Measurements from ENCODE around the gene COG8. TPM values are rescaled to one million over a fixed set of nuclear protein-coding genes. Genes with fewer than 3 reads are reported as not detected.

COG8 gene
- total and polyA plus RNA-seq, 8 donors = 23.9 to 36.1 (median 32.9) TPM

GRCh38 chr16:69307091-69307490, 32.3 kb downstream of the COG8 start:
- Histone ChIP-seq H3K27ac (no peak overlapping the region), H3K9me3 (no peaks in the 10 kb centered on the region), H3K4me3 (no peak overlapping the region), H3K27me3 (no peaks in the 10 kb centered on the region), H3K4me1 (peaks cover 0 to 7% of the 10 kb centered on the region in 2 donors), H3K36me3 (no peaks in the 10 kb centered on the region)
- intact Hi-C loops (cut with DNase I) = no loop called here
- DNase-seq = no peak
- TF ChIP-seq, protein P1, sequence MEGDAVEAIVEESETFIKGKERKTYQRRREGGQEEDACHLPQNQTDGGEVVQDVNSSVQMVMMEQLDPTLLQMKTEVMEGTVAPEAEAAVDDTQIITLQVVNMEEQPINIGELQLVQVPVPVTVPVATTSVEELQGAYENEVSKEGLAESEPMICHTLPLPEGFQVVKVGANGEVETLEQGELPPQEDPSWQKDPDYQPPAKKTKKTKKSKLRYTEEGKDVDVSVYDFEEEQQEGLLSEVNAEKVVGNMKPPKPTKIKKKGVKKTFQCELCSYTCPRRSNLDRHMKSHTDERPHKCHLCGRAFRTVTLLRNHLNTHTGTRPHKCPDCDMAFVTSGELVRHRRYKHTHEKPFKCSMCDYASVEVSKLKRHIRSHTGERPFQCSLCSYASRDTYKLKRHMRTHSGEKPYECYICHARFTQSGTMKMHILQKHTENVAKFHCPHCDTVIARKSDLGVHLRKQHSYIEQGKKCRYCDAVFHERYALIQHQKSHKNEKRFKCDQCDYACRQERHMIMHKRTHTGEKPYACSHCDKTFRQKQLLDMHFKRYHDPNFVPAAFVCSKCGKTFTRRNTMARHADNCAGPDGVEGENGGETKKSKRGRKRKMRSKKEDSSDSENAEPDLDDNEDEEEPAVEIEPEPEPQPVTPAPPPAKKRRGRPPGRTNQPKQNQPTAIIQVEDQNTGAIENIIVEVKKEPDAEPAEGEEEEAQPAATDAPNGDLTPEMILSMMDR (IDR thresholded peaks at IDR 0.05) = no peak
- no peak for ATAC-seq

GRCh38 chr16:69306031-69306430, 33.3 kb downstream of the COG8 start:
- H3K9me3 ChIP-seq = no peaks in the 10 kb centered on the region
- H3K27ac ChIP-seq = no peak overlapping the region
- DNase-seq (no peak), ATAC-seq (no peak)
- no peaks in the 10 kb centered on the region for H3K27me3 ChIP-seq
- intact Hi-C loops (cut with DNase I) = no loop called here
- peaks cover 0 to 4% of the 10 kb centered on the region in 2 donors for H3K4me1 ChIP-seq
- no peak overlapping the region for H3K4me3 ChIP-seq
- peaks cover 0 to 2% of the 10 kb centered on the region in 2 donors for H3K36me3 ChIP-seq
- TF ChIP-seq, protein P1 (IDR thresholded peaks at IDR 0.05) = no peak

- TF ChIP-seq, protein P1 (IDR thresholded peaks at IDR 0.05) = no peak
- no peak overlapping the region for H3K4me3 ChIP-seq
- DNase-seq (no peak), ATAC-seq (no peak)
- H3K27me3 ChIP-seq = no peaks in the 10 kb centered on the region
- peaks cover 0 to 26% of the 10 kb centered on the region in 2 donors for H3K4me1 ChIP-seq
- H3K9me3 ChIP-seq = no peaks in the 10 kb centered on the region
- intact Hi-C loops (cut with DNase I) = no loop called here
- no peak overlapping the region for H3K27ac ChIP-seq
- peaks cover 0 to 17% of the 10 kb centered on the region in 2 donors for H3K36me3 ChIP-seq
Observed at GRCh38 chr16:69302301-69302700, 37.1 kb downstream of the COG8 start.

DNA sequence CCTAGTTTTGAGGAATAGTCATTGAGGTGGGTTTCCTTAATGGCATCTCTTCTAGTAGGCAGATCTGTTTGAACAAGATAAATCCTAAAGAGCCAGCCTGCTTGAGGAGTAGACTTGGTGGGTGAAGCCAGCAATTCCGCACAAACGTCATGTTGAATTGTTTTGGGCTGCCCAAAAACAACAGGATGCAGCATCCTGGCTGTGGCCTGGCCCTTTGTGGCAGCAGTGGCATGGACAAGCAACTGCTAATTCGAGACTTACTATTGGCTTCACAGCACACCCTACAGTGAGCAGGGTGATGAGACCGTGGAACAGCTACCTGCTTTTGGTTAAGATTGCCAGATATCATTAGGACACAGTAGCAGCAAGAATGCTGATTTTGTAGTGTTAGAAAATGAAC, 37.5 kb downstream of the COG8 start:
- H3K9me3 ChIP-seq = no peaks in the 10 kb centered on the region
- H3K36me3 ChIP-seq = peaks cover 0 to 17% of the 10 kb centered on the region in 2 donors
- TF ChIP-seq, protein P1 (IDR thresholded peaks at IDR 0.05) = no peak
- no peaks in the 10 kb centered on the region for H3K27me3 ChIP-seq
- intact Hi-C loops (cut with DNase I) = no loop called here
- no peak for ATAC-seq
- H3K4me3 ChIP-seq = no peak overlapping the region
- H3K4me1 ChIP-seq = peaks cover 0 to 26% of the 10 kb centered on the region in 2 donors
- no peak for DNase-seq
- no peak overlapping the region for H3K27ac ChIP-seq

GRCh38 chr16:69301187-69301586, 38.2 kb downstream of the COG8 start:
- Histone ChIP-seq H3K9me3 (no peaks in the 10 kb centered on the region), H3K36me3 (peaks cover 0 to 17% of the 10 kb centered on the region in 2 donors), H3K27me3 (no peaks in the 10 kb centered on the region), H3K4me3 (no peak overlapping the region), H3K4me1 (peaks cover 0 to 26% of the 10 kb centered on the region in 2 donors), H3K27ac (no peak overlapping the region)
- intact Hi-C loops (cut with DNase I) = no loop called here
- TF ChIP-seq, protein P1 (IDR thresholded peaks at IDR 0.05) = no peak
- no peak for DNase-seq
- no peak for ATAC-seq

Data from left lung (tissue), 10 donors.